HepG2 (cell line): ENCODE results near the gene SUCLA2. TPM values are rescaled to one million over a fixed set of nuclear protein-coding genes. Genes with fewer than 3 reads are reported as not detected.

Experiments
- CHCHD3 ChIP-seq: sonication (generic); formaldehyde crosslinking; IDR thresholded peaks from 2 replicates; pipeline ENCODE4 v1.8.0; 2022; ENCODE audit warnings: mild to moderate bottlenecking, missing genetic modification reagents, moderate library complexity
- ELF1 ChIP-seq: sonication (generic); formaldehyde crosslinking; IDR thresholded peaks from 2 replicates; pipeline ENCODE4 v1.4.0; 2020; ENCODE audit warnings: missing genetic modification reagents
- GATA4 ChIP-seq: sonication (generic); IDR thresholded peaks from 2 replicates; pipeline ENCODE4 v1.6.1; 2016; ENCODE audit warnings: antibody characterized with exemption, low read depth, borderline replicate concordance
- HCFC1 ChIP-seq: fragments of 150-350 bp; IDR thresholded peaks from 2 replicates; pipeline ENCODE4 v1.6.1; 2014; ENCODE audit warnings: low read depth, low read length
- HDAC2 ChIP-seq: sonication (generic); formaldehyde crosslinking; IDR thresholded peaks from 2 replicates; pipeline ENCODE4 v1.4.0; 2020; ENCODE audit warnings: missing genetic modification reagents
- HDAC6 ChIP-seq: fragments of 200-600 bp; sonication (generic); IDR thresholded peaks from 2 replicates; pipeline ENCODE4 v1.7.0; 2017; ENCODE audit warnings: mild to moderate bottlenecking, antibody characterized with exemption, low read length, low read depth
- HIC2 ChIP-seq: sonication (generic); formaldehyde crosslinking; IDR thresholded peaks from 2 replicates; pipeline ENCODE4 v1.9.0; 2022; ENCODE audit warnings: low read depth, missing genetic modification reagents
- IRF2 ChIP-seq: IDR thresholded peaks from 2 replicates; pipeline ENCODE4 v1.6.1; 2018; ENCODE audit warnings: missing genetic modification reagents, missing compliant biosample characterization
- KDM4B ChIP-seq: sonication (generic); formaldehyde crosslinking; IDR thresholded peaks from 2 replicates; pipeline ENCODE4 v1.4.0; 2020; ENCODE audit warnings: missing genetic modification reagents
- KLF11 ChIP-seq: IDR thresholded peaks from 2 replicates; pipeline ENCODE4 v1.6.1; 2016; ENCODE audit warnings: missing compliant biosample characterization
- POLR2A ChIP-seq, 2 experiments: IDR thresholded peaks; 2 replicates each; pipeline ENCODE4 v1.6.1; 2011; ENCODE audit warnings: low read depth in 2 of 2, low read length in 2 of 2, mild to moderate bottlenecking in 1 of 2, moderate library complexity in 1 of 2; ENCODE audit not compliant: insufficient read depth in 1 of 2
- RAD51 ChIP-seq: fragments of 450-650 bp; IDR thresholded peaks from 2 replicates; pipeline ENCODE4 v1.6.1; 2016; ENCODE audit warnings: borderline replicate concordance
- REPIN1 ChIP-seq: sonication (generic); formaldehyde crosslinking; IDR thresholded peaks from 2 replicates; pipeline ENCODE4 v1.8.0; 2022; ENCODE audit warnings: missing genetic modification reagents, low read depth, mild to moderate bottlenecking, borderline replicate concordance
- RFX5 ChIP-seq: IDR thresholded peaks from 2 replicates; pipeline ENCODE4 v1.6.1; 2011; ENCODE audit warnings: low read depth, low read length, improper control_type of control experiment
- SMYD3 ChIP-seq: sonication (generic); formaldehyde crosslinking; IDR thresholded peaks from 2 replicates; pipeline ENCODE4 v1.8.1; 2023; ENCODE audit warnings: mild to moderate bottlenecking, missing genetic modification reagents
- SOX5 ChIP-seq: IDR thresholded peaks from 2 replicates; pipeline ENCODE4 v1.6.1; 2016; ENCODE audit warnings: borderline replicate concordance
- TBX3 ChIP-seq: fragments of 450-650 bp; IDR thresholded peaks from 2 replicates; pipeline ENCODE4 v1.6.1; 2017; ENCODE audit warnings: antibody characterized with exemption, mild to moderate bottlenecking, inconsistent platforms, borderline replicate concordance
- TMF1 ChIP-seq: sonication (generic); formaldehyde crosslinking; IDR thresholded peaks from 2 replicates; pipeline ENCODE4 v1.8.1; 2022; ENCODE audit warnings: low read depth, missing genetic modification reagents
- YEATS2 ChIP-seq: sonication (generic); formaldehyde crosslinking; IDR thresholded peaks from 2 replicates; pipeline ENCODE4 v1.4.0; 2020; ENCODE audit warnings: missing genetic modification reagents, borderline replicate concordance
- ZKSCAN8 ChIP-seq: IDR thresholded peaks from 2 replicates; pipeline ENCODE4 v1.6.1; 2016; ENCODE audit warnings: borderline replicate concordance, missing genetic modification reagents, missing compliant biosample characterization
- ZNF34 ChIP-seq: sonication (generic); formaldehyde crosslinking; IDR thresholded peaks from 2 replicates; pipeline ENCODE4 v1.4.0; 2020; ENCODE audit warnings: mild to moderate bottlenecking, missing genetic modification reagents, borderline replicate concordance
- ZNF550 ChIP-seq: sonication (generic); formaldehyde crosslinking; IDR thresholded peaks from 2 replicates; pipeline ENCODE4 v1.4.0; 2020; ENCODE audit warnings: mild to moderate bottlenecking, missing genetic modification reagents, borderline replicate concordance
- ZNF557 ChIP-seq: sonication (generic); formaldehyde crosslinking; IDR thresholded peaks from 2 replicates; pipeline ENCODE4 v1.4.0; 2020; ENCODE audit warnings: missing genetic modification reagents
- ZNF576 ChIP-seq: sonication (generic); formaldehyde crosslinking; IDR thresholded peaks from 2 replicates; pipeline ENCODE4 v1.4.0; 2020; ENCODE audit warnings: mild to moderate bottlenecking, missing genetic modification reagents
- ZNF737 ChIP-seq: sonication (generic); formaldehyde crosslinking; IDR thresholded peaks from 2 replicates; pipeline ENCODE4 v1.5.0; 2020; ENCODE audit warnings: missing genetic modification reagents, mild to moderate bottlenecking, borderline replicate concordance
- ZNF772 ChIP-seq: sonication (generic); formaldehyde crosslinking; IDR thresholded peaks from 2 replicates; pipeline ENCODE4 v1.5.0; 2020; ENCODE audit warnings: mild to moderate bottlenecking, missing genetic modification reagents
- ZNF790 ChIP-seq: sonication (generic); formaldehyde crosslinking; IDR thresholded peaks from 2 replicates; pipeline ENCODE4 v1.8.0; 2022; ENCODE audit warnings: missing genetic modification reagents, mild to moderate bottlenecking, borderline replicate concordance
- ZSCAN20 ChIP-seq: sonication (generic); formaldehyde crosslinking; IDR thresholded peaks from 2 replicates; pipeline ENCODE4 v1.4.0; 2020; ENCODE audit warnings: missing genetic modification reagents, mild to moderate bottlenecking, borderline replicate concordance
- polyA plus RNA-seq, 8 experiments: library from polyadenylated mRNA; depleted of rRNA in 3 of 8; stranded (reverse) in 7 of 8; unstranded in 1 of 8; fragments of >200 nt; fragmentation: Illumina TruSeq in 4 of 8; extraction: Trizol in 4 of 8; gene quantifications; 2 replicates each; pipeline versions ENCODE4 v1.2.1 to v1.2.3, GENCODE V29; 2011 to 2016; ENCODE audit warnings: low read depth in 4 of 8, missing spikeins in 1 of 8, mixed read lengths in 1 of 8; ENCODE audit not compliant: insufficient read depth in 1 of 8
- total RNA-seq, 5 experiments: library from RNA; depleted of rRNA; stranded (reverse); fragments of >200 nt; fragmentation: Illumina TruSeq; extraction: Trizol; gene quantifications; 2 replicates each; pipeline ENCODE4 v1.2.3, GENCODE V29; 2016; ENCODE audit warnings: low read depth in 1 of 5
- TF ChIP-seq, protein P1 (sequence below): sonication (generic); formaldehyde crosslinking; IDR thresholded peaks from 2 replicates; pipeline ENCODE4 v1.4.0; 2020; ENCODE audit warnings: low read depth, mild to moderate bottlenecking, missing genetic modification reagents

Gene SUCLA2
- total and polyA plus RNA-seq, 2 of the 13 experiments (the other 11 are each of a cell fraction or from before 2014, with no cell fraction given): 28.4 to 77.1 TPM

DNA sequence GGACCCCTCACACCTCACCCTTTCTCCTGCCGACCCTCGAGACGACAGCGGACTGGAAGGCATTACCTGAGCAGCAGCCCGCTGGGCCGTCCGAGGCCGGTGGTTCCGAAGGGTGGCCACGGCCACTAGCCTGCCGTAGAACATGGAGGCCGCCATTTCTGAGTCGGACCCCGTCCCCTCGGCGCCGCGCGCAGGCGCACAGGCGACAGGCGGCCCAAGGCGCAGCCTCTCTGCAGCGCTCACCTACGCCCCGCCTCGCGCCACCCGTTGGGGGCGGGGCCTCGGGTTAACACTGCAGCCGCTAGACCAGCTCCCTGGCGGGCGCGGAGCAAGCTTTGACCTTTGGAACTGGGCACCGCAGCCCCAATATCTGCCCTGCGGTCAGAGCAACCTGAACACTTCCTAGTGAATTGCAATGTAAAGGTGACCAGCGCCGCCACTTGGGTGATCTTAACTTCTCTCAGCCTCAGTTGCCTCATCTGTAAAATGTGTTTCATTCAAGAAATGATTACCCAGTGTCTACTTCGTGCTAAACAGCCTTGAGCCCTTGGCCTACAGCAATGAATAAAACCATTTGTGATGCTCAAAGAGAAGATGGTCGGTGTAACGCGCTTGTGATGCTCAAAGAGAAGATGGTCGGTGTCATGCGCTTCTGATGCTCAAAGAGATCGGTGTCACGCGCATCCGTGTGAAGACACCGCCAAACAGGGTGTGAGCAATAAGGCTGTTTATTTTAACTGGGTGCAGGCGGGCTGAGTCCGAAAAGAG, at the start of gene SUCLA2 (continued):
- peak; percentile 40; the same call in 1 of the 2 replicates for TF ChIP-seq HCFC1
- peak; percentile 59; the same call in 1 of the 2 replicates for TF ChIP-seq SOX5
- no peak for TF ChIP-seq ZNF737 (CRISPR knock-in tag)
- no peak for TF ChIP-seq ZSCAN20 (CRISPR knock-in tag)
- no peak for TF ChIP-seq HDAC6
- peak; percentile 21; the same call in 1 of the 2 replicates for TF ChIP-seq GATA4
- TF ChIP-seq KLF11: no peak
- no peak; the same call in none of the 2 replicates for TF ChIP-seq IRF2 (CRISPR knock-in tag)
- peak; percentile 57; the same call in 1 of the 2 replicates for TF ChIP-seq ZNF772
- TF ChIP-seq ZNF576 (CRISPR knock-in tag): no peak
- TF ChIP-seq ZNF550 (CRISPR knock-in tag): no peak
- no peak; the same call in 1 of the 2 replicates for TF ChIP-seq REPIN1 (CRISPR knock-in tag)
- no peak for TF ChIP-seq SMYD3 (CRISPR knock-in tag)
- TF ChIP-seq RFX5: no peak
- peak; percentile 84; the same call in 1 of the 2 replicates for TF ChIP-seq KDM4B
- TF ChIP-seq HDAC2 (CRISPR knock-in tag): peak; percentile 41; the same call in 1 of the 2 replicates
- TF ChIP-seq YEATS2: peak; percentile 53
- no peak for TF ChIP-seq ZNF557 (CRISPR knock-in tag)
- no peak for TF ChIP-seq TMF1 (CRISPR knock-in tag)
- peak; percentile 18; the same call in 1 of the 2 replicates for TF ChIP-seq HIC2 (CRISPR knock-in tag)
- TF ChIP-seq CHCHD3: no peak
- TF ChIP-seq ZNF790 (CRISPR knock-in tag): no peak
- TF ChIP-seq ZKSCAN8 (CRISPR knock-in tag): peak; percentile 32; the same call in 1 of the 2 replicates
- TF ChIP-seq ZNF34: no peak
- TF ChIP-seq, protein P1, sequence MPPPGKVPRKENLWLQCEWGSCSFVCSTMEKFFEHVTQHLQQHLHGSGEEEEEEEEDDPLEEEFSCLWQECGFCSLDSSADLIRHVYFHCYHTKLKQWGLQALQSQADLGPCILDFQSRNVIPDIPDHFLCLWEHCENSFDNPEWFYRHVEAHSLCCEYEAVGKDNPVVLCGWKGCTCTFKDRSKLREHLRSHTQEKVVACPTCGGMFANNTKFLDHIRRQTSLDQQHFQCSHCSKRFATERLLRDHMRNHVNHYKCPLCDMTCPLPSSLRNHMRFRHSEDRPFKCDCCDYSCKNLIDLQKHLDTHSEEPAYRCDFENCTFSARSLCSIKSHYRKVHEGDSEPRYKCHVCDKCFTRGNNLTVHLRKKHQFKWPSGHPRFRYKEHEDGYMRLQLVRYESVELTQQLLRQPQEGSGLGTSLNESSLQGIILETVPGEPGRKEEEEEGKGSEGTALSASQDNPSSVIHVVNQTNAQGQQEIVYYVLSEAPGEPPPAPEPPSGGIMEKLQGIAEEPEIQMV: no peak
- TF ChIP-seq ELF1: peak; percentile 24; the same call in 1 of the 2 replicates
- peak; percentile 66 to 93 for TF ChIP-seq POLR2A (IDR thresholded peaks at IDR 0.05; ENCODE audit: insufficient read depth in 1 of 2, low read depth in 2 of 2, low read length in 2 of 2)
- no peak for TF ChIP-seq RAD51
- TF ChIP-seq TBX3: no peak
